Measurements from ENCODE around the gene CTIF.

CTIF gene

DNA sequence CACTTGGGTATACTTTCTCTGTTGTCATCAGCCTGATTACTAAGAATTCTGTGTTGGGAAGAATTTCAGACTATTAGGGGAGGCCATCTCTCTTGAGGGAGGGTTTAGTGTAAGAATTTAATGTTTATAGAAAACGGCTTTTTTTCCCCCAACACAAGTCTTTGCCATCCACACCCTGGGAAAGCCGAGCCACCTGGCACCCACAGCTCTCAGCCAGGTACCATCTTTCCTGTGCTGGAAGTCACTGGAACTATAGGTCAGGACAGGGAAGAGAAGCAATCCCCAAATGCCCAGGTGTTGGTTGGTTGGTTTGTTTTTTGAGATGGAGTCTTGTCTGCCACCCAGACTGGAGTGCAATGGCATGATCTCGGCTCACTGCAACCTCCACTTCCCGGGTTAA, 256.9 kb downstream of the CTIF start:
- no peak overlapping the region for H3K4me3 ChIP-seq (ENCODE audit: low read depth, low read length)
- TF ChIP-seq, protein P1, sequence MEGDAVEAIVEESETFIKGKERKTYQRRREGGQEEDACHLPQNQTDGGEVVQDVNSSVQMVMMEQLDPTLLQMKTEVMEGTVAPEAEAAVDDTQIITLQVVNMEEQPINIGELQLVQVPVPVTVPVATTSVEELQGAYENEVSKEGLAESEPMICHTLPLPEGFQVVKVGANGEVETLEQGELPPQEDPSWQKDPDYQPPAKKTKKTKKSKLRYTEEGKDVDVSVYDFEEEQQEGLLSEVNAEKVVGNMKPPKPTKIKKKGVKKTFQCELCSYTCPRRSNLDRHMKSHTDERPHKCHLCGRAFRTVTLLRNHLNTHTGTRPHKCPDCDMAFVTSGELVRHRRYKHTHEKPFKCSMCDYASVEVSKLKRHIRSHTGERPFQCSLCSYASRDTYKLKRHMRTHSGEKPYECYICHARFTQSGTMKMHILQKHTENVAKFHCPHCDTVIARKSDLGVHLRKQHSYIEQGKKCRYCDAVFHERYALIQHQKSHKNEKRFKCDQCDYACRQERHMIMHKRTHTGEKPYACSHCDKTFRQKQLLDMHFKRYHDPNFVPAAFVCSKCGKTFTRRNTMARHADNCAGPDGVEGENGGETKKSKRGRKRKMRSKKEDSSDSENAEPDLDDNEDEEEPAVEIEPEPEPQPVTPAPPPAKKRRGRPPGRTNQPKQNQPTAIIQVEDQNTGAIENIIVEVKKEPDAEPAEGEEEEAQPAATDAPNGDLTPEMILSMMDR (IDR thresholded peaks at IDR 0.05; ENCODE audit: insufficient read depth, low read depth, low read length, missing control alignments): no peak
- DNase-seq (ENCODE audit: low read depth): no peak

DNA sequence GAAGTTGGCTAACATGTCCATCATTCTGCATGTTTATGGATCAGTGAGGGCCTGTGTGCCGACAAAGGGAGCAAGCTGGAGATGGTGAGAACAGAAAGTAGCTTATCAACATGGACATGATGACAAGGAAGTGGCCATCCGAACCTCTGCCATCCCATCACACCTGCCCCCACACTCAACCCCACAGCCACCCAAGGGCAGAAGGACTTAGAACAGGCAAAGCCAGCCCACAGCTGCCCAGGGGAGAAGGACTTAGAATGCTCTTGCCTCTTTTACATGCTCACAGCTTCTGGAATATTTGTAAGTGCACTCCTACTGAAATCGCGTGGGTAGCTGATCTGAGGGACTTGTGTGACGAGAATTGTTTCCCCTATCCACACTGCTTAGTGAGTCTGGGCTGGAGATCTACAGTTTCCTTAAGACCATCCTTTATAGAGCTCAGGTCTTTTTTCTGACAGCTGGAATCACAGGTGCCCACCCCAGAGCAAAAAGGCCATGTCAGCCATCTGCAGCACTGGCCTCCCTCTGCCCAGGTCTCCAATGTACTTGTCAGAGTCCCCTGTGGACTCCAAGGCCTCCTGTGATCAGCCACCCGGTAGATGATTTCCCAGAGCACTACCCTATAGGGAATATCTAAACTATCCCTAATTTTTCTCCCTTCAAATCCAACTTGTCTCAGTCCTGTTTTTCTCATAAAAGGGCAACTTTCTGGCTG, 257.8 kb downstream of the CTIF start:
- no peak for DNase-seq (ENCODE audit: low read depth)
- H3K4me3 ChIP-seq (ENCODE audit: low read depth, low read length): no peak overlapping the region
- TF ChIP-seq, protein P1 (IDR thresholded peaks at IDR 0.05; ENCODE audit: insufficient read depth, low read depth, low read length, missing control alignments): no peak

DNA sequence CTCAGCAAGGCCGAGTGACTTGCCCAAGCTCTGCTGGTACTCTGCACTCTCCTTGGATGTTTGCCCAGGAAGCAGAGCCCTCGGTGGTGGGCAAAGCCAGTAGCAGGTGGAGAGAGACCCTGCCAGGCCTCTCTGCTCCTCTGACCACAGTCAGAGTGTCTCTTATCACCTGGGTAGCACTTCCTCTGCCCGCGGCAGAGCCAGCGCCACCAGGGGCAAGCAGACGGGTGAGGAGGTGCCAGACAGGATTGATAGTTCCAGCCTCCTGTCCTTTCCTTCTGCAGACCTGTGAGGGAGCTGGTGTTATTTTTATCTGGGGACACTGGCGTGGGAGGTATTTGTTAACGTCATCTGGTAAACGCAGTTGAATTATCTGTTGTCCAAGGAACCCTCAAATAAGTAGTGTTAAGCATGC, 259.0 kb downstream of the CTIF start:
- TF ChIP-seq, protein P1 (IDR thresholded peaks at IDR 0.05; ENCODE audit: insufficient read depth, low read depth, low read length, missing control alignments): no peak
- no peak for DNase-seq (ENCODE audit: low read depth)
- H3K4me3 ChIP-seq (ENCODE audit: low read depth, low read length): no peak overlapping the region

DNA sequence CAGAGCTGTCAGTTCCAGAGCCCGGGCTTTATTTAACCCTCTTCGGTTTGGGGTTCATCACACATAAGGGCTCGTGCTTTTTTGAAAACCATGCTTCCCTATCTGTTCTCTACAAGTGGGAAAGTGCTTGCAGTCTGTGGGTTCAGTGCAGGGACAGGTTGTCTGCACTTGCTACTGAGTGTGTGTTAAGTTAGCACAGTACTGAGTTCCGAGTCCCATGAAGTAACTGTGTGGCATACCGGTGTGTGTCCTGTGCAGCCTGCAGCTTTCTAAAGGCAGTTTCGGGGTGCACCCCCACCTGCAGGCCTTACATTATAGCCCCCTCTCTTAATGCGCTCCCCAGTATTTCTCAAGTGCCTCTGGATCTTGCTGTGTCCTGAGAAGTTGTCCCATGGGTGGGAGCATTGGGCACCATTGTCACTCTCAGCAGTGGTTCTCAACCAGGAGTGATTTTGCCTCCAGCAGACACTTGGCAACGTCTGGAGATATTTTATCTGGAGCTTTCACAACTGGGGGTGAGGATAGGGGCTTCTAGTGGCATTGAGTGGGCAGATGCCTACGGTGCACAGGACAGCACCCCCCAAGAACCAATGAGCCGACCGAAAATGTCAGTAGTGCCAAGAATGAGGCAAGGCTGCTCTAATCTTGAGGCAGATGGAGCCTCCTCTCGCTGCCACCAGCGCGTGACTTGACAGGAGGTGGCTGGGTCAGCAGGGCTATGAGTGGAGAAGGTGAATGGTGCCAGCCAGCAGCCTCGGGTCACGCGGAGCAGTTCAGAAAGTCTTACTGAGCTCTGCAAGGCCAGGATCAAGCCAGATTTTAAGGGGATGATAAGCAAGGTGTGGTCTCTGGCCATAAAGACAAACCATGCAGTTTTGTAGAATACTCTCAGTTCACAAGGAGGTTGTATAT, 259.8 kb downstream of the CTIF start:
- H3K4me3 ChIP-seq (ENCODE audit: low read depth, low read length): no peak overlapping the region
- TF ChIP-seq, protein P1 (IDR thresholded peaks at IDR 0.05; ENCODE audit: insufficient read depth, low read depth, low read length, missing control alignments): no peak
- DNase-seq (ENCODE audit: low read depth): no peak

DNA sequence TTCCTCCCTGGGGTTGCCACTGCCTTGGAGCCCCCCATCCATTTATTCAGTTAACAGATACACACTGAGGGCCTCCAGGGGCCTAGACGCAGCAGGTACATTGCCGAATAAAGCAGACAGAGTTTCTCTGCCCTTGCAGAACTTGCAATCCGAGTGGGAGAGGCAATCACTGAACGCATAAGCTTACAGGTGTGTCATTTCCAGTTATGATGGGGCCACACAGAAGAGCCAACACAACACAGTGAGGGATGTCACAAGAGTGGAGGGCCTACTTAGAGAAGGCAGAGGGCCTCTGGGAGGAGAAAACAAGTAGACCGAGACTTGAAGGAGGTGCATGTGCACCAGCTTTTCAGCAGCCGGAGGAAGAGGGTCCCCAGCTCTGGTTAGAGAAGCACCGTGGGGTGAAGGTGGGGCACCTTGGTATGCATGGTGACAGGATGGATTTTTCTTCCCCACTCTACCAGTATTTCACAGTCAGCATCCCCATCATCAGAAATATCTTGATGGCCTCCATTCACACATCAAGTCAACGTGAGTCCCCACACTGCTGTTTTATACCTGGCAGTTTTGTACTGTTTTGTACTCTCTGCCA, 261.0 kb downstream of the CTIF start:
- H3K4me3 ChIP-seq (ENCODE audit: low read depth, low read length): no peak overlapping the region
- DNase-seq (ENCODE audit: low read depth): peak; percentile 52

DNA sequence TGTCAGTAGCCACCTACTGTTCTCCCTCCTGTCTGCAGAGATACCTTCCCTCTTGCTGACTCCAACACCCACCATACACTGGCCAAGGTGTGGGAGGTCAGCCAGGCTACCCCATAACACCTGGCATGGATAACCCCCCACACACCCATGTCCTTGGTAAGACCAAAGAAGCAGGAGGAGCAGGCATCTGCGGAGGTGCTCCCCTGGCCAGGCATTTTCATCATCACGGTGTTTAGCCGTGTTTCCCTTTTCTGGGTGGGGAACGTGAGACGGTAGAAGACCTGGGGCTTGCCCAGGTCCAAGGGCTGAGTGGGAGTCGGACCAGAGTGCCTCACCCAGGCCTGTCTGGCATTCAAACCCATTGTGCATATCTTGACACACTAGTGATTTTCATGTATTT, 261.6 kb downstream of the CTIF start:
- TF ChIP-seq, protein P1 (IDR thresholded peaks at IDR 0.05; ENCODE audit: insufficient read depth, low read depth, low read length, missing control alignments): no peak
- peak; percentile 24 for DNase-seq (ENCODE audit: low read depth)
- peak overlapping the region; percentile 19 for H3K4me3 ChIP-seq (ENCODE audit: low read depth, low read length)

More for the DNA sequence above, 261.0 kb downstream of the CTIF start:
- TF ChIP-seq, protein P1 (IDR thresholded peaks at IDR 0.05; ENCODE audit: insufficient read depth, low read depth, low read length, missing control alignments): no peak
